NCI-H446 (cell line): ENCODE results near the gene SRL.
A peak's percentile ranks its signal among the peaks of the same experiment; 100 is the strongest.
"Not testable (repeated sequence)": the region's sequence is repeated elsewhere in the genome, so short reads cannot be mapped to it uniquely, and the experiment has no call there.

Experiments used
- DNase-seq, 2 experiments: peaks; one replicate each; lab custom pipeline; 2025; lab: John Stamatoyannopoulos, UW

Gene SRL

DNA sequence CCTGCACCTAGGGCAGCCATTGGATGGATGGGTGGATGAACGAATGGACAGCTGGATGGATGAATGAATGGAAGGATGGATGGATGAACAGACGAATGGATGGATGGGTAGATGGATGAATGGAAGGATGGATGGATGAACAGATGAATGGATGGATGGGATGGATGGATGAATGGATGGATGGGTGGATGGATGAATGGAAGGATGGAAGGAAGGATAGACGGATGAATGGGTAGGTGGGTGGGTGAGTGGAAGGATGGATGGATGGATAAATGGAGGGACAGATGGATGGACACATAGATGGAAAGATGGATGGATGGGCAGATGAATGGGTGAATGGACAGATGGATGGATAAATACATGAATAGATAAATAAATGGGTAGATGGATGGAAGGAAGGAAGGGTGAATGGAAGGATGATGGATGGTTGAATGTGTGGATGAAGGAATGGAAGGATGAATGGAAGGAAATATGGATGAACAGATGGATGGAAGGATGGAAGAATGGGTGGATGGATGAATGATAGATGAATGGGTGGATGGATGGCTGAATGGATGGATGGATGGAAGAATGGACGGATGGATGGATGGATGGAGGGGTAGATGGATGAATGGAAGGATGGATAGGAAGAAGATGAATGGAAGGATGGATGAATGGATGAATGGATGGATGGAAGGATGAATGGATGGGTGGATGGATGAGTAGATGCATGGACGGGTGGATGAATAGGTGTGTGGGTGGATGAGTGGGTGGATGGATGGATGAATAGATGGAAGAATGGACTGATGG, 15.4 kb downstream of the SRL start:
- no peak for DNase-seq

DNA sequence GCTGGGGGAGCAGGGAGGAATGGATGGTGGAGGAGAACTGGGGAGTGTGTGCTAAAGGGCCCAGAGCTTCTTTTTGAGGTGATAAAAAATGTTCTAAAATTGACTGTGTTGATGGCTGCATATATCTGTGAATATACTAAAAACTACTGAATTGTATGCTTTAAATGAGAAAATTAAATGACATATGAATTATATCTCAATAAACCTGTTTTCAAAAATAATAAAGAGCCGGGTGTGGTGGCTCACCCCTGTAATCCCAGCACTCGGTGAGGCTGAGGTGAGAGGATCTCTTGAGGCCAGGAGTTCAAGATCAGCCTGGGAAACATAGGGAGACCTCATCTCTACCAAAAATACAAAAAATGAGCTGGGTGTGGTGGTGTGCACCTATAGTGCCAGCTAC, 16.8 kb downstream of the SRL start:
- no peak for DNase-seq

DNA sequence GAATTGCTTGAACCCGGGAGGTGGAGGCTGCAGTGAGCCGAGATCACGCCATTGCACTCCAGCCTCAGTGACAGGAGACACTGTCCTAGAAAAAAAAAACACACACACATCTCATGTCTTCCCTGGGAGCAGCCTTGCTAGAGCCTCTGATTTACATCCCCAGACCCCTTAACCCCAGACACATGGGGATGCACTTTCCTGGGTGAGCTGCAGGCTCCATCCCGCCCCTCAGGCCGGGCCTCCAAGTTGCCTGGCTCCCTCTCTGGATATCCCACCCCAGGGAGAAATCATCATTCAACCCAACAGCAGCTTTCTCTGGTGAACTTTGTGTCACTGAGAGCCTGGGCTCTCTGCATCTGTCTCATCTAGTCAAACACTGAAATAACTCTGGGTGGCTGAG, 21.5 kb downstream of the SRL start:
- DNase-seq: no peak

DNA sequence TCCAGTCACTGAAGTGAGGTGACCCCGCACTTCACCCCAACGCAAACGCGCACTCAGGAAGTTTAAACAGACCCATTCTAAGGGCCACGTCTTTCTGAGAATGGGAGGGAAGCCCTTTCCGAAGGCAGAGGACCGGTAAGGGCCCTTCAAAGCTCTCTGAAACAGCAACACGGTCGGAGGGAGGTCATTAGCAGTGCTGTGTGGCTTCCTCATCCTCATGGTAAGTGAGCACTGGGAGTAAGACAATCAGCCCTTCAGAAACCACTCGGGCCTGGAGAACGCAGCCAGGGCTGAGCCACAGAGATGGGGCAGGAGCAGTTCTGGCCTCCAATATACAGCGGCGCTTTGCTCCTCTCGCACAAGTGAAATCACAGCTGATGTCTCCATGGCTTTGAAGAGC, 23.7 kb downstream of the SRL start:
- DNase-seq: no peak

DNA sequence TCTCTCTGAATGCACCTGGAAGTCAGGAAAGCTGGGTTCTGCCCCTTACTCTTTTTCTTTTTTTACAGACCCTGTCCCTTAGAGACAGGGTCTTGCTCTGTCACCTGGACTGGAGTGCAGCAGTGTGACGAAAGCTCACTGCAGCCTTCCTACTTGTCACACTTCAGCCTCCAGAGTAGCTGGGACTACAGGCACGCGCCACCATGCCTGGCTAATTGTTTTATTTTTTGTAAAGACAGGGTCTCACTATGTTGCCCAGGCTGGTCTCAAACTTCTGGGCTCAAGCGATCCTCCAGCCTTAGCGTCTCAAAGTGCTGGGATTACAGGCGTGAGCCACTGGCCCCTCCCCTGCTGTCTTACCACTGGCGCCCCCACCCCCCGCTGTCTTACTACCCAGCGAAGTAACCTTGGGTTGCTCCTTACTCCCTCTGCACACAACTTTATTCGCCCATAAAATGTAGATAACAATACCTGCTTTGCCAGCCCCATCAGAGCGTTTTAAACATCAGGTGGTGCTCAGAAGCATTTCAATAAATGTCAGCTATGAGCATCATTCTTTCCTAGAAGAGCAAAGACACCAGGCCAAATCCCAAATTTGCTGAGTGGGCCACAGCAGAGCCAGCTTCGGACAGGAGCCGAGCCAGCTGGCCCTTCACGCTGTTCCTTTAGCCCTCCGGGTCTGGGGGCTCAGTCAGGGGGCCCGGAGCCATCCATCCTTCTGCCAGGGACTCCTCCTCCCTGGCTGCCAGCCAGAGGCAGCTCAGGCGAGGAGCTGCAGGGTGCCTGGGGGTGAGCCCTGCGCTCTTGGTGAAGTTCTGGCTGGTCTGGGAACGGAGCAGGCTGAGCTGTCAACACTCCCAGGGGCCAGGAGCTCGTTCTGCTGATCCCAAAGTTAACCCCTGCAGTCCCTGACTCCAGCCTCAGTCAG, 24.4 kb downstream of the SRL start:
- DNase-seq: peak; percentile 63 to 86

DNA sequence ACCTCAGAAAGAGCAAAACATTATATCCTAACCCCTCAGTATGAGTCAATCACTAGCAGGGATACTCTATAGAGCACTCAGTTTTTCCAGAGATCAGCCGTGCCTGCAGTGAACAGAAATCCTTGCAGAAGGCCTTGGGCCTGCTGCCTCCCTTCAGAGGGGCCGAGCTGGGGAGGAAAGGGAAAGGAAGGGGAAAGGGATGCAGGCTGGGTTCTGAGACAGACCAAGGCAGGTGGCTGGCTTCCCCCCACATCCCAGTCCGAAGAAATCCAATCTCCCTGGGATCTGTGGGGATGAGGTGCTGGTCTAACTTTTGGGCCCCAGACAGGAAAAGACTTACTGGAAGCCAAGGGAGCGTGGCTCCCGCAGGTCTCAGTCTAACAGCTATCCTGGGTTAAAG, 25.3 kb downstream of the SRL start:
- no peak for DNase-seq

DNA sequence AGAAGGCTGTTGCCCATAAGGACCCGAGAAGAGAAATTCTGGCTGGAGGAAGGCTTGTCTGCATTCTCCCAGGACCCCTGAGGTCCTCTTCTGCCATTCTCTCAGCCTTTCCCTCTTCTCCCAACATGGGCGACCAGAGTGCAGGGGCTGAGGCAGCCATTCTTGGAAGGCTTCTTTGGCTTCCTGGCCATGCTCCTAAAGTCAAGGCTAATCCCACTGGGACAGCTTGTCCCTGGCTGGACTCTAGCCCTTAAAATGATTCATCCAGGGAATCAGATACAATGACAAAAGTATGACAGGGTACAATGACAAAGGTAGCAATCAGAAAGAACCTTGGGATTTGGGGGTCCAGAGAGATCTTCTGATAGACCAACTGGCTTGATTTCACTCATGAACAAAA, 26.8 kb downstream of the SRL start:
- DNase-seq: no peak

DNA sequence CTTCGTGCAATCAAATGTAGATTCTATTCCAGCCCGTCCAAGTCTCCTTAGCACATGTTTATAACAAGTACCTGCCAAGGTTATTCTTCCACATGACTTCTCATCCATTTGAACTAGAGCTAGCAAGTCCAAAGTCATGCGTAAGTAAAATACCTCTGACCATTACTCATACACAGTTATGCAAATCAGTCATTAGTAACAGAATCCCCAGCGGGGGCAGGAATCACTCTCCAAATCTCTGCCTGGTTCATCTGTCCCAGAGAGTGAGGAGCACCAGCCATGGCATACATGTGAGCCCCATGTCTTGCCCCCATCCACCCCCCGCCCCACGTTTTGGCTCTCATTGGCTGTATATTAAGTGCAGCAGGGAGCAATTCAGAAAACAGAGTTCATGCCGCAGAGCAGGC, 27.7 kb downstream of the SRL start:
- DNase-seq: peak in 1 of 2 experiments; percentile 50

DNA sequence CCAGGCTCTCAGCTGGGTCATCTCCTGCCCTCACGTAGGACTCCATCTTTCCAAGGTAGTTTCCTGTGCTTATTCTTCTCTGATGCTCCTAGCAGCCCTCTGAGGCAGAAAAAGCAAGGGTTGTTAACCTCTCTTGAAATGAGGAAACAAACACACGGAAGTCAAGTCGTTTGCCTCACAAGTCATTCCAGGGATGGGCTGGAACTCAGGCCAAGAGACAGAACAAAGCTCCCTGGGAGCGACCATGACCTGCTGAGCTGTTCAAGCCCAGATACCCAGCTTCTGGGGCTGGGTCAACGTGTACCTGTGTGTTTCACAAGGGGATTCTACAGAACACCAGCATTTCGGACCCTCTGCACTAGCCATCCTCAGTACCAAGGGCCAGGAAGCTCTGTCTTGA, 28.1 kb downstream of the SRL start:
- no peak for DNase-seq

DNA sequence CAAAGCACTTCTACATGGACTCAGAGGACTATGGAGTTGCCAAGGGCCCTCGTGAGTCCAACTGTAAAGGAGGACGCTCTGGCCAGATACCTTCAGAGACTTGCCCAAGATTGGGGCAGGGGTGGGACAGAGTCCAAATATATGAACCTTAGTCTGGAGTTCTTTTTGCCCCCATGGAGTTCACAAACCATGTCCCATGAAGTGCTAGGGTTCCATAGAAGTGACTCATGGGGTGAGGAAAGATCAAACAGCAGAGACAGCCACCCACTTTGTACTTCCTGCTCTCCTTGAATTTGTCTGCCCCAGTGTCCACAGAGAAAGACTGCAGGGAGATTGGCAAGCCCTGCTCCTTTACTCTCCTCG, 29.0 kb downstream of the SRL start:
- no peak for DNase-seq

DNA sequence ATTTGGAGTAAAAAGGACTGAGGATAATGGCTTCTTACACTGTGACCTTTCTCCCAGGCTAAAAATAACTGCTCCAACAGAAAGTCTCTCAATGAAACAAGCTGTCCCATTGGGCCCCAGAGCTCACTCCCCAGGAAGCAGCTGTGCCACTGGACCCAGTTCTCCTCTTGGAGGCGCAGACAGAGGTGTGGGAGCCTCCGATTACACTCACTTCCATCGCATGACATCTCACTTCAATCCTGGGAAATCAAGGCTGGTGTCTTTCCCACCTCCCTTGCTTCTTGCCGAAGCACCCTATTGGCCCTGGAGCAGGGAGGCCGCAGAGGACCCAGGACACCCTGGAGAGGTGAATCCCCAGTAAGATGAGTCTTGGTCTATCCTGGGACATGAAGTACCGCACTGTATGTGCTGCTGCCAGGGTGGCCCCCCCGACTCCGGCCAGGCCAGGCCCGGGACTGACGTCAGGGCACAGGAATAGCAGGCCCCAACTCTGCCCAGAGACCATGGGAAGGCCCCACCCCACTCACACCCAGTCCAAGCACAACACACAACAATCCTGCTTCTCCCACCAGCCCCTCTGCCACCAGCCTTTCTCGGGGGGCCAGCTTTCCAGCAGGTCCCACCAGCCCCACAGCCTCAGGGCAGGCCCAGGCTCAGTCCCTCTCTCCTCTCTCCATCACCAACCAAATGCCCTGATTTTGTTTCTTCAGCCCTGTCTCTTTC, 29.5 kb downstream of the SRL start:
- DNase-seq: no peak

DNA sequence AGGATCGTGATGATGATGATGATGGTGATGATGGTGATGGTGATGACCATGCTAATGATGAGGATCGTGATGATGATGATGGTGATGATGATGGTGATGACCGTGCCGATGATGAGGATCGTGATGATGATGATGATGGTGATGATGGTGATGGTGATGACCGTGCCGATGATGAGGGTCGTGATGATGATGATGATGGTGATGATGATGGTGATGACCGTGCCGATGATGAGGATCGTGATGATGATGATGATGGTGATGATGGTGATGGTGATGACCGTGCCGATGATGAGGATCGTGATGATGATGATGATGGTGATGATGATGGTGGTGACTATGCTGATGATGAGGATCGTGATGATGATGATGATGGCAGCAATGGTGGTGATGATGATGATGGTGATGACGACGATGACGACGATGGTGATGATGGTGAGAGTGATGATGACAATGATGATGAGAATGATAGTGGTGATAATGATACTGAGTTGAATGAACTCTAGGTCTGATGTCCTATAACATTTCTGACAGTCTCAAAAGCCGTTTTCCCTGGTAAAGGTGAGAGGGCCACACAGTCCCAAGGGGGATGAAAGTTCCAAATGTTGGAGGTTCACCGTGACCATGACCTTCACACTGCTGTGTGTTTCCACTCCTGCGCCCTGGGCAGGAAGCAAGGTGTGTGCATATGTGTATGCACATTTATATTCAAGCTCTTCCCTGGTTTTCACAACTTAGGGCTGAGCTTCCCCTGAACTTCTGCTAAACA, 30.3 kb downstream of the SRL start:
- DNase-seq: not testable (repeated sequence)

DNA sequence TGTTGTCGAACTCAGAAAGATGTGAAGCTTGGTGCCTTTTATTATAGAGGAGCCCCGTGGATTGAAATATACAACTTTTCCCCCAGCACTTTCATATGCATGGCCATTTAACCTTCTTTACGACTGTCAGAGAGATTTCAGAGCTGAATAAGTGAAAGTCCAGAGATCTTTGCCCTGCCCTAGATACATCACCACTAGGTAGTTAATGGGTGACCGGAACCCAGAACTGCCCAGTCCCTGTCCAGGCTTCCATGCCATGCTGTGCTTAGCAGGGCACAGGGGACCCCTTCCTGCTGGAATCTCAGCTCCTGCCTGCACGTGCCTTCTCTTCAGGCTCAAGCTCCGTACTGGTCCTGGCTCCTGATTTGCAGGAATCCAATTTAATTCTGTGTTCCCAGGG, 32.2 kb downstream of the SRL start:
- no peak for DNase-seq

DNA sequence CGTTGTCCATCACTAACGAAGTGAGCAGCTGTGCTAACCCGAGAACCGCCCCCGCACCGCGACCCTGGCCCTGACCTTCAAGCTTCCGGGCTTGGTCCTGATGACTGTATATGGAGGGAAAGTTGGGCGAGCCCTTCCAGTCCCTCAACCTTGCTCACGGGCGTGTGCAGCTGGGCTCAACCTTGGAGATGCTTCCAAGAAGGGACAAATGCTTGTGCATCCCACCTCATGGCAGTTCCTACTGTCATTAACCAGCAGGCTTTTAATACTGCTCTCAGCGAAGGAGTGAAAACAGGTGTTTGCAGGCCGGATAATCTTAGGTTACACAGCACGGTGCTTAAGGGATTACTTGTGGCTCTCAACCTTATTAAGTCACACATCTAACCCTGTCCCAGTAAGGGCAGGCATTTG, 33.5 kb downstream of the SRL start:
- no peak for DNase-seq

DNA sequence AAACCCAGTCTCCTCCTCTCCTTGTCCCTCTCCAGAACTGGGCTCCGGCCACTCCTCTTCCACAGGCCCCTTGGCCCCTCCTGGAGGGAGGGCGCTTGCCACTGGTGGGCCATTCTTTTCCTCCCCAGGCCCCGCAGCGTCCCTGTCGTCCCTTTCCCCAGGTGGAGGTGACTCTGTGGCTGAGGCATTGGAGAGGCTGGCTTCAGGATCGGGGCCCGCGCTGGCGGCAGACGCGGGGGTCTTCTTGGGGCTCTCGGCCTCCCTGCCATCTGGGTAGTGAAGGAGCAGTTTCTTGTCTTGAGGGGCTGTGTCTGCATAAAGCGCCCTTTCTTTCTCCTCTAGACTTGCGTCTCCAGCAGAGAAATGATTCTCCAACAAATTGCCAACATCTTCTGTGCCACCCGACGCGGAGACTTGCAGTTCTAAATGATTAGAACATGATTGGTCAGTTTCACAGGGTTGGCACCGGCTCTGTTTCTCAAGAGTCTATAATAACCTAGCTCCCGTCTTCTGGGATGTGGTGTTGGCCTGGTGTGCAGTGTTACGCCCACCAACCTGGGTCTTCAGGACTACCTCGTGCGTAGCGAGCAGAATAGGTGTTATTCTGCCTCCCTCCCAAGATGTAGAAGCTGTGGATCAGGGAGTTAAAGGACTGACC, 34.1 kb downstream of the SRL start:
- DNase-seq: no peak

DNA sequence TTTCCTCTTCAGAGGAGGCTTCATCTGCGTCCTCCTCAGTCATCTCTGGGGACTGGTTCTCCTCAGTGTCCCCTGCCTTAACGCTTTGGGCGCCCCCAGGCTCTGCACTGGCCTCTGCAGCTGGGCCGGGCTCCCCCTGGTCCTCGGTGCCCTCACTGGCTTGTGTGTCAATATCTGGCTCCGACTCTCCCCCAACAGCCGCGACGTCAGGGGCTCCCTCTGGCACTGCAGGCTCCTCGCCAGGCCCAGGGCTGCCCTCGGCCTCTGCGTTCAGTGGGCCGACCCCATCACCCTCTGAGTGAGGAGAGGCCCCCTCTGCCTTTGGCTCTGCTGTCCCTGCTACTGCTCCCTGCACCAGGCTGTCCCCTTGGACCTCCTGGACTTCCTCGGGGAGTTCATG, 34.7 kb downstream of the SRL start:
- DNase-seq: no peak

DNA sequence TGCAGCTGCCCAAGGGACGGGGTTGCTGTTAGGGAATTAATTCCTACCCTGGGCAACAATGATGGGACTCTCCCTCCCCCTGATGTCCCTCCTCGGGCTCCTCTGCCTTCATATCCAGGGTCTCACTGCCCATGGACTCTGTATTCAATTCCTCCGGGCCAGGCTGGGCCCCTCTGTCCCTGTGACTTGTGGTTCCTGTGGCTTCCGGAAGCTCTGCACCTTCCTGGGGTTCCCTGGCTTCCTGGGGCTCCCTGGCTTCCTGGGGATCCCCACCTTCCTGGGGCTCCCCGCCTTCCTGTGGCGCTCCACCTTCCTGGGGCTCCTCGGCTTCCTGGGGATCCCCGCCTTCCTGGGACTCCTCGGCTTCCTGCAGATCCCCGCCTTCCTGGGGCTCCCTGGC, 35.2 kb downstream of the SRL start:
- DNase-seq: no peak

DNA sequence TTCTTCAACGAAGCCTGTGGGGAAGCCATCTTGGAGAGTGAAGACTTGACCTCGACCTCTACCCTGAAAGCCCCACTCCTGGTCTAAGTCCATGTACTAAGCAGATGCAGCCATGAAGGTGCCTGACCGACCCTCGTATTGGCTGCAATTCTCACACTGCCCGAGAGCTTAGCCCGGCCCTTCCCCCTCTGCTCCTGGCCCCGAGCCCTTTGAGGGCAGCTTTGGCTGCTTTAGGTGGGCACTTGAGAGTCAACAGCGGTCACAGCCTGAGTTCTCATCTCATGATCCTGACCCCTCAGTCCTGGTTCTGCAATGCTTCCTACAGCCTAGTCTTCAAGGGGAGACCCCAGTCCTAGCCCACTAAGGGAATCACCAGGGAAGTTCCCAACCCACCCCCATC, 35.9 kb downstream of the SRL start:
- no peak for DNase-seq

DNA sequence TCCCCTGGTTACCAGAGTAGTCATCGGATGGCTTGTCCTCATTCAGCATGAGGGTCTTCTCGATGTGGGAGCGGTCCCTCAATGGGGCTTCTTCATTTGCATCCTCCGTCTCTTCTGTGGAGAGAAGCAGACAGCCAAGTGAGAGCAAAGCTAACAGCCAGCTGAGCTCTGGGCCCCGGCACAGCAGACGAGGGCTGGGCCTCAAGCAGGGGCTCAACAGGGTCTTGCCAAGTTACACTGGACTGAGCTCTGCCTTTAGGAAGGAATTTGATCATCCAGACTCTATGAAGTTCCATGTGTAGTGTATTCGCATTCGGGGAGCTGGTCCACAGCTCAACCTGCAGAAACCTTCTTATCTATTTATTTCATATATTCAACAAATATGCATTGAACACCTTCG, 37.4 kb downstream of the SRL start:
- no peak for DNase-seq

DNA sequence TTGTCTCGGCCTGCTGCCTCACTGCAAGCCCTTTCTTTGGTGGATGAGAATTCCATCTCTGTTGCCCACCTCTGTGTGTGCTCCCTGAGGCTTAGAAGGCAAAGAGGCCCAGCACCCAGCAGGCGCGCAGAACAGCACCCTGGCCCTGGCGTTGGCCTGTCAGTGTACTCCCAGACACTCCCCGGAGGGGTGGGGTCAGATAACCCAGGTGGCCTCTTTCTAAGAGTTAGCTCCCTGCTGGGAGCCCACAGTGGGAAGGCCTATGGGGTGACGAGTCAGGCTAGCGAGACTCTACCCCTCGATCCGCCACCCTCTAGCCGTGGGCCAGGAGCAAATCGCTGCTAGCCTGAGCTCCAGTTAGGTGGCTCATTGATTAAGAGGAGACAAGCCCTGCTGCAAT, 38.1 kb downstream of the SRL start:
- DNase-seq: no peak

DNA sequence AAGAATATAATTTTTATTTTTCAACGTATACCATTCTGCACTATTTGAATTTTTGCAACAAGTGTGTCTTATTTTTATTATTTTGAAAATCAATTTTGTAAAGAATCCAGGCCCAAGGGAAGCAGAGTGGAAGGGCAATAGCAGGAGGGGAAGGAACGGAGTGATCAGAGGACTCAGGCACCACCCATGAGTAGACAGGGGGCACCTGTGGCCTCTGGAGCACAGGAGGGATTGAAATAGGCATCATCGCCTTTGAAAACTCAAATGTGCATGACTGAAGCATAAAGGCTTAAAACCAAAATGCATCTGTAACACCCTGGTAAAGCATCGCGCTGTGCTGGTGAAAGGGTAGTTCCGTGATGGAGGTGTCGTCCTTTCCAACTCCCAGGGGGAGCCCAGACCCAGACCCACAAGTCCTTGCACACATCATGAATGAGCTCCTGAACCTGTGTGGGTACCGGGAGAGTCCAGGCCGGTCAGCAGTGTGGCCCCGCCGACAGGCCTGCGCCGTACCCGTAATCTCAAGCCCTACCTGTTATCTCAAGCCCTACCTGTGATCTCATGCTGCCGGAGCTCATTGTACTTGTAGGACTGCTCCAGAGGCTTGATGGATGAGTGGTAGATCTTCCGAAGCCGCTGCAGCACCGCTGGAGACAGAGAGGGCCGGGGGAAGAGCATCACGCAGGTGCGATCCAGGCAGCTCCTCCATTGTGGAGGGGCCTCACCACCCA, 39.1 kb downstream of the SRL start:
- DNase-seq: no peak
